ENCODE data around the gene ZFP36L2. TPM values are rescaled to one million over a fixed set of nuclear protein-coding genes. Genes with fewer than 3 reads are reported as not detected.

ZFP36L2 gene
- total and polyA plus RNA-seq, 10 of the 15 experiments (the other 5 are each of a cell fraction or from before 2014, with no cell fraction given), result 4.3 to 64.9 (median 19.5) TPM

GRCh38 chr2:43201497-43201896 lies 24.9 kb downstream of the ZFP36L2 start:
- Histone ChIP-seq H4K20me1 (ENCODE audit: control insufficient read depth, insufficient read depth) (no peaks in the 10 kb centered on the region), H3K4me2 (ENCODE audit: control insufficient read depth, insufficient read depth) (no peak overlapping the region), H3K4me3 (no peak overlapping the region), H3K27ac (ENCODE audit: control insufficient read depth, insufficient read depth) (no peak overlapping the region), H3K27me3 (replicated peaks in 1 of 2; ENCODE audit: control insufficient read depth in 2 of 2, insufficient read depth in 2 of 2, low read length in 1 of 2) (no peaks in the 10 kb centered on the region), H3K79me2 (ENCODE audit: control insufficient read depth, insufficient read depth, low read length) (no peaks in the 10 kb centered on the region), H3K9ac (ENCODE audit: control insufficient read depth, insufficient read depth, low read length) (no peak overlapping the region), H2AFZ (ENCODE audit: control insufficient read depth, low read depth, low read length) (no peak overlapping the region), H3K36me3 (ENCODE audit: control insufficient read depth in 2 of 2, insufficient read depth in 2 of 2, low read length in 1 of 2) (no peaks in the 10 kb centered on the region), H3K9me3 (replicated peaks; ENCODE audit: control insufficient read depth, insufficient read depth, low read length) (no peaks in the 10 kb centered on the region), H3K4me1 (ENCODE audit: control insufficient read depth, insufficient read depth, low read length) (no peaks in the 10 kb centered on the region)
- DNase-seq (ENCODE audit: low read depth, low spot score) (no peak), FAIRE-seq (no peak), ATAC-seq (no peak)
- no TSS peak for BruUV-seq (replicated peaks)
- CTCF ChIA-PET, result interaction anchor here (0.9 kb wide), 1 partner anchor 283 kb away, joined by 3 read pairs; no protein-coding TSS in a partner anchor
- SMC1A ChIA-PET (ENCODE audit: uncharacterized antibody, unreplicated experiment), result no interaction called here
- intact Hi-C loops (cut with micrococcal nuclease; ENCODE audit: unreplicated experiment) (no loop called here), in situ Hi-C loops (cut with MboI) (no loop called here)
- RAD21 ChIA-PET (ENCODE audit: unreplicated experiment), result no interaction called here
- 18% methylated on average over 4 of the region's 4 CpGs for WGBS (ENCODE audit: insufficient coverage, insufficient replicate concordance, low lambda C conversion rate, missing lambda C conversion rate)
- POLR2A ChIA-PET, result no interaction called here
- TF ChIP-seq CBX3 (IDR thresholded peaks at IDR 0.05; ENCODE audit: borderline replicate concordance, low read depth), result no peak
- no peak for TF ChIP-seq CREB1 (IDR thresholded peaks at IDR 0.05; ENCODE audit: low read depth)
- no peak for TF ChIP-seq ZNF274 (IDR thresholded peaks at IDR 0.05; ENCODE audit: insufficient read depth, insufficient read length)
- TF ChIP-seq ZNF622 (IDR thresholded peaks at IDR 0.05), result no peak
- no peak for TF ChIP-seq ZBTB33 (IDR thresholded peaks at IDR 0.05)
- TF ChIP-seq TBL1XR1 (IDR thresholded peaks at IDR 0.05; ENCODE audit: low read depth, low read length), result no peak
- TF ChIP-seq, protein P1, sequence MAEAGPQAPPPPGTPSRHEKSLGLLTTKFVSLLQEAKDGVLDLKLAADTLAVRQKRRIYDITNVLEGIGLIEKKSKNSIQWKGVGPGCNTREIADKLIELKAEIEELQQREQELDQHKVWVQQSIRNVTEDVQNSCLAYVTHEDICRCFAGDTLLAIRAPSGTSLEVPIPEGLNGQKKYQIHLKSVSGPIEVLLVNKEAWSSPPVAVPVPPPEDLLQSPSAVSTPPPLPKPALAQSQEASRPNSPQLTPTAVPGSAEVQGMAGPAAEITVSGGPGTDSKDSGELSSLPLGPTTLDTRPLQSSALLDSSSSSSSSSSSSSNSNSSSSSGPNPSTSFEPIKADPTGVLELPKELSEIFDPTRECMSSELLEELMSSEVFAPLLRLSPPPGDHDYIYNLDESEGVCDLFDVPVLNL (IDR thresholded peaks at IDR 0.05; ENCODE audit: low read depth, low read length), result no peak
- no peak for TF ChIP-seq NR2C1 (IDR thresholded peaks at IDR 0.05)
- TF ChIP-seq MYB (IDR thresholded peaks at IDR 0.05; ENCODE audit: borderline replicate concordance, low read depth, low read length), result no peak
- TF ChIP-seq, protein P2, sequence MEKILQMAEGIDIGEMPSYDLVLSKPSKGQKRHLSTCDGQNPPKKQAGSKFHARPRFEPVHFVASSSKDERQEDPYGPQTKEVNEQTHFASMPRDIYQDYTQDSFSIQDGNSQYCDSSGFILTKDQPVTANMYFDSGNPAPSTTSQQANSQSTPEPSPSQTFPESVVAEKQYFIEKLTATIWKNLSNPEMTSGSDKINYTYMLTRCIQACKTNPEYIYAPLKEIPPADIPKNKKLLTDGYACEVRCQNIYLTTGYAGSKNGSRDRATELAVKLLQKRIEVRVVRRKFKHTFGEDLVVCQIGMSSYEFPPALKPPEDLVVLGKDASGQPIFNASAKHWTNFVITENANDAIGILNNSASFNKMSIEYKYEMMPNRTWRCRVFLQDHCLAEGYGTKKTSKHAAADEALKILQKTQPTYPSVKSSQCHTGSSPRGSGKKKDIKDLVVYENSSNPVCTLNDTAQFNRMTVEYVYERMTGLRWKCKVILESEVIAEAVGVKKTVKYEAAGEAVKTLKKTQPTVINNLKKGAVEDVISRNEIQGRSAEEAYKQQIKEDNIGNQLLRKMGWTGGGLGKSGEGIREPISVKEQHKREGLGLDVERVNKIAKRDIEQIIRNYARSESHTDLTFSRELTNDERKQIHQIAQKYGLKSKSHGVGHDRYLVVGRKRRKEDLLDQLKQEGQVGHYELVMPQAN (conservative IDR thresholded peaks at IDR 0.05), result no peak
- TF ChIP-seq NFYA (IDR thresholded peaks at IDR 0.05; ENCODE audit: borderline replicate concordance, low read depth, low read length), result no peak
- TF ChIP-seq ATF3 (IDR thresholded peaks at IDR 0.05; ENCODE audit: borderline replicate concordance, extremely low read depth, low read depth, low read length), result no peak
